Measurements from ENCODE around the gene SRGAP1.

- TF ChIP-seq CTCF (conservative IDR thresholded peaks at IDR 0.05): peak; percentile 91
- no peak for TF ChIP-seq ZFX (IDR thresholded peaks at IDR 0.05)
Observed at GRCh38 chr12:63826006-63826585, 18.4 kb upstream of the SRGAP1 start.

Data from C4-2B (cell line).